GM21717 (cell line): ENCODE data around the gene NBEA.
"Not testable (repeated sequence)": the region's sequence is repeated elsewhere in the genome, so short reads cannot be mapped to it uniquely, and the experiment has no call there.

Source experiments
- ATAC-seq: cut with Tn5 transposase; IDR thresholded peaks from one replicate; pipeline ENCODE4 v1.9.1; 2021; ENCODE audit warnings: mild to moderate bottlenecking, moderate library complexity; ENCODE audit not compliant: unreplicated experiment

Gene NBEA

DNA sequence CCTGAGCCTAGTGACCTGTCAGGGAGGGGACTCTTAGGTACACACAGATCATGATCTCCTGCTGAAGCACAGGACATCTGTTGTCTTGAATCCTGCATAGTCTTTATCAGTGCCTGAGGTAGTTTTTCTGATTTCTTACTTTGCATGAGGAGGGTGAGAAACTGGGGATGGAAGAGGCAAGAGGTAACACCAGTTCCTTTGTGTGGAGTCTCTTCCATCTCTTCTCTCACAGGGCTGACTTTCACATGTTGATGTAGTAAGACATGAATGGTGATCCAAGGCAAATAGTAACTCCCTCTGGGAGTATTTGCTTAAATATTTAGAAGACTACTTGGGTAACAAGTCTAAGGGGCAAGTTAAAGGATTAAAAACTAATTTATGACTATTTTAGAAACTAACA is 9.5 kb downstream of the NBEA start:
- ATAC-seq, result no peak

DNA sequence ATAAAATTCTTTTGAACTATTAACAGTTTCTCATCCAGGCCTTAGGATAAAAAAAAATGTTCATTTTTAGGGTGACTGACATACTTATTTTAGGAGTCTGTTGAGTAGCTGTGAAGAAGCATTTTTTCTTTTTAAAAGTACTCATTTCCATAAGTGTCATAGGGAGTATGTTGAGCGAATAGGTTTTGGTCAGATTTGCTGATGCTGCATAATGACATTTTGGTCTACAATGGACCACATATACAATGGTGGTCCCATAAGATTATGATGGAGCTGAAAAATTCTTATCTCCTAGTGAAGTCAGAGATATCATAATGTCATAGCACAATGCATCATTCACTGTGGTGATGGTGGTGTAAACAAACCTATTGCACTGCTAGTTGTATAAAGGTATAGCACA is 17.4 kb downstream of the NBEA start:
- no peak for ATAC-seq

DNA sequence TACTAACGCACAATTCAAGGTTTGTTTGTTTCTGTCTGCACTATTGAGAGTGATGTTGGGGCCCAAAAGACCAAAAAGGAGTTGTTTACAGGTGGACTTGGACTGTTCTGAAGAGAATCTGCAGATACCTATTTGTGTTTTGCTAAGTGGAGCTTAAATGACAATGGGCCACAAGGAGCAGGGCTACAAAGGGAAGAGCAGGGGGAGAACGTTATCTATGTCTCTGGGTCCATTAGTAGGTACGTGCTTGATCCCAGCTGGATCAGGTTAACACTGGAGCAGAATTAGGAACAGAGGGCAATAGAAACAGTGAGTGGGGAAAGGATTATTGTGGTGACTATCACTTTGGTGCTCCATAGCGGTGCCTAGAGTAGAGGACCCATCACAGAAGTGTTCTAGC is 22.5 kb downstream of the NBEA start:
- no peak for ATAC-seq

DNA sequence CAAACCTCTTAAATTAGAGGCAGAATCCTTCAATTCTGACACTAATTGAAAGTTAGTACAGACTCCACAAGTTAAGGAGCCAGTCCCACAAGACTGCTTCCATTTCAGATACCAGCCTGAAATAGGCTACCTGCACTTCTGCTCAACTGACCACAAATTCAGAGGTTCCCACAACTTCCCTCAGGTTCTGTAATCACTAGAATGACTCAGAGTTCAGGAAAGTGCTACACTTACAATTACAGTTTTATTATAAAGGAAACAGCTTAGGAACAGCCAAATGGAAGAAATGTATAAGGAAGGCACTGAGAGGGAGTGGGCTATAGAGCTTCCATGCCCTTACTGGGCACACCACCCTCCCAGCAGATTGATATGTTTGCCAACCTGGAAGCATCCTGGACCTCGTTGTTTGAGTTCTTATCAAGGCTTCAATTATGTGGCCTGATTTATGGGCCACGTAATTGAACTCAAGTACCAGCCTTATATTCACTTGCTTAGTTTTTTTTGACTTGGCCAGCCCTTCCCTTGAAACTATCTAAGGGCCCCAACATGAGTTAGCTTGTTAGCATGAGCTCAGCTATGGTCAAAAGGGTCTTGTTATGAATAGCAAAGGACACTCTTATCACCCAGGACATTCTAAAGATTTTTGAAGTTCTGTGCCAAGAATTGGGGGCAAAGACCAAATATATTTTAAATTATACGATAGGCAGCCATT is 25.9 kb downstream of the NBEA start:
- no peak for ATAC-seq

DNA sequence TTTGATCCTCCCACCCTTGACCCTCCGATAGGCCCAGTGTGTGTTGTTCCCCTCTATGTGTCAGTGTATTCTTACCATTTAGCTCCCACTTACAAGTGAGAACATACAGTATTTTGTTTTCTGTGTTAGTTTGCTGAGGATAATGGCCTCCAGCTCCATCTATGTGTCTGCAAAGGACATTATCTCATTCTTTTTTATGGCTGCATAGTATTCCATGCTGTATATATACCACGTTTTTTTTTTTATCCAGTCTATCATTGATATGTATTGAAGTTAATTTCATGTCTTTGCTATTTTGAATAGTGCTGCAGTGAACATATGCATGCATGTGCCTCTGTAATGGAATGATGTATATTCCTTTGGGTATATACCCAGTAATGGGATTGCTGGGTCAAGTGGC is 27.5 kb downstream of the NBEA start:
- ATAC-seq, result not testable (repeated sequence)

DNA sequence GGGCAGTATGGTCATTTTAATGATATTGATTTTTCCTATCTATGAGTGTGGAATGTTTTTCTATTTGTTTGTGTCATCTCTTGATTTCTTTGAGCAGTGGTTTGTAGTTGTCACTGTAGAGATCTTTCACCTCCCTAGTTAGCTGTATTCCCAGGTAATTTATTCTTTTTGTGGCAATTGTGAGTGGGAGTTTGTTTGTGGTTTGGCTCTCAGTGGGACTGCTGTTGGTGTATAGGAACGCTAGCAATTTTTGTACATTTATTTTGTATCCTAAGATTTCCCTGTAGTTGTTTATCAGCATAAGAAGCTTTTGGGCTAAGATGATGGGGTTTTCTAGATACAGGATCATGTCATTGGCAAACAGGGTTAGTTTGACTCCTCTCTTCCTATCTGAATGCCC is 28.9 kb downstream of the NBEA start:
- no peak for ATAC-seq

DNA sequence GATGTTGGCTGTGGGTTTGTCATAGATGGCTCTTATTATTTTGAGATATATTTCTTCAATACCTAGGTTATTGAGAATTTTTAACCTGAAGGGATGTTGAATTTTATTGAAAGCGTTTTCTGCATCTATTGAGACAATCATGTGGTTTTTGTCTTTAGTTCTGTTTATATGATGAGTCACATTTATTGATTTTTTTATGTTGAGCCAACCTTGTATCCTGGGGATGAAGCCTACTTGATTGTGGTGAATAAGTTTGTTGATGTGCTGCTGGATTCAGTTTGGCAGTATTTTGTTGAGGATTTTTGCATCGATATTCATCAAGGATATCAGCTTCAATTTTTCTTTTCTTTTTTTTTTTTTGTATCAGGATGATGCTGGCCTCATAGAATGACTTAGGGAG is 29.4 kb downstream of the NBEA start:
- ATAC-seq, result no peak

DNA sequence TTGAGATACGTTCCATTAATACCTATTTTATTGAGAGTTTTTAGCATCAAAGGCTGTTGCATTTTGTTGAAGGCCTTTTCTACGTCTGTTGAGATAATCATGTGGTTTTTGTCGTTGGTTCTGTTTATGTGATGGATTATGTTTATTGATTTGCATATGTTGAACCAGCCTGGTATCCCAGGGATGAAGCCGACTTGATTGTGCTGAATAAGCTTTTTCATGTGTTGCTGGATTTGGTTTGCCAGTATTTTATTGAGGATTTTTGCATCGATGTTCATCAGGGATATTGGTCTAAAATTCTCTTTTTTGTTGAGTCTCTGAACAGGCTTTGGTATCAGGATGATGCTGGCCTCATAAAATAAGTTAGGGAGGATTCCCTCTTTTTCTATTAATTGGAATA is 43.1 kb downstream of the NBEA start:
- not testable (repeated sequence) for ATAC-seq

DNA sequence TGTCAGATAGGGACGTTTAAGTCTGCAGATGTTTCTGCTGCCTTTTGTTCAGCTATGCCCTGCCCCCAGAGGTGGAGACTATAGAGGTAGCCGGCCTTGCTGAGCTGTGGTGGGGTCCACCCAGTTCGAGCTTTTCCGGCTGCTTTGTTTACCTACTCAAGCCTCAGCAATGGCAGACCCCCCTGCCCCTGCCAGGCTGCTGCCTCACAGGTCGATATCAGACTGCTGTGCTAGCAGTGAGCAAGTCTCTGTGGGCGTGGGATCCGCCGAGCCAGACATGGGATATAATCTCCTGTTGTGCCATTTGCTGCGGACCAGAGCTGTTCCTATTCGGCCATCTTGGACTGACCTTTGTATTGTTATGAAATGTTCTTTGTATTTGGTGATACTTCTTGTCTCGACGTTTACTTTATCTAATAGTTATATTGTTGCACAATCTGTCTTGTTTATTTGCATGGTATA is 46.3 kb downstream of the NBEA start:
- no peak for ATAC-seq

DNA sequence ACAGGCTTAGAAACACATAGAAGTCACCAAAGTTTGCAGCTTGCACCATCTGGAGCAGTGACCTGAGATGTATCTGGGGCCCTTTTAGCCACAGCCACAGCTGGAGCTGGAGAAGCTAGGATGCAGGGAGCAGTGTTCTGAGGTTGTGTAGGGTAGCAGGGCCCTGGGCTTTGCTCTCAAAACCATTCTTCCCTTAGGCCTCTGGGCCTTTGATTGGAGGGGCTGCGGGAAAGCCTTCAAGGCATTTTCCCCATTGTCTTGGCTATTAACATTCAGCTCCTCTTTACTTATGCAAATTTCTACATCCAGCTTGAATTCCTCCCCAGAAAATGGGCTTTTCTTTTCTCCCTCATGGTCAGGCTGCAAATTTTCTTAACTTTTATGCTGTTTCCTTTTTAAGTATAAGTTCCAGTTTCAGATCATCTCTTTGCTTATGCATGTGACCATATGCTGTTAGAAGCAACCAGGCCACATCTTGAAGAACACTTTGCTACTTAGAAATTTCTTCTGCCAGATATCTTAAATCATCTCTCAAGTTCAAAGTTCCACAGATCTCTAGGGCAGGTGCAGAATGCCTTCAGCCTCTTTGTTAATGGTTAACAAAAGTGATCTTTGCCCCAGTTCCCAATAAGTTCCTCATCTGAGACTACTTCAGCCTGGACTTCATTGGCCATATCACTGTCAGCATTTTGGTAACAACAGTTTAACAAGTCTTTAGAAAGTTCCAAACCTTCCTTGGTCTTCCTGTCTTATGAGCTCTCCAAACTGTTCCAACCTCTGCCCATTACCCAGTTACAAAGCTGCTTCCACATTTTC is 48.5 kb downstream of the NBEA start:
- ATAC-seq, result no peak

DNA sequence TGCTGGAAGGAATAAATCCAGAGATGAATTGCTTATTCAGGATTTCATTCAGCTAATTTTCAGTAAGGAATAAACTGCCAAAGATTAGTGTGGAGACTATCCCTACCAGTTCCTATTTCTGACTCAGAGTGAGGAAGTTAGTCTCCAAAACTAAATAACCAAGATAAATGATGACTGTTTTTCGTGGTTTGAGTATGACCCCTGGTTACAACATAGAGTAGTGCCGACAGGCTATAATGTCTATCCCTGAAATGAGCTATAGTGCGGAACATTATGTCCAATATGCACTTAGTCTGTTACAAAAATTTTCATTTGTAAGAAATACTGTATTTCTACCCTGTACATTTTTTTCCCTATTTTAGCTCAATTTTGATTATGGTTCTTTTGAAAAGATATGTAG is 51.4 kb downstream of the NBEA start:
- no peak for ATAC-seq

DNA sequence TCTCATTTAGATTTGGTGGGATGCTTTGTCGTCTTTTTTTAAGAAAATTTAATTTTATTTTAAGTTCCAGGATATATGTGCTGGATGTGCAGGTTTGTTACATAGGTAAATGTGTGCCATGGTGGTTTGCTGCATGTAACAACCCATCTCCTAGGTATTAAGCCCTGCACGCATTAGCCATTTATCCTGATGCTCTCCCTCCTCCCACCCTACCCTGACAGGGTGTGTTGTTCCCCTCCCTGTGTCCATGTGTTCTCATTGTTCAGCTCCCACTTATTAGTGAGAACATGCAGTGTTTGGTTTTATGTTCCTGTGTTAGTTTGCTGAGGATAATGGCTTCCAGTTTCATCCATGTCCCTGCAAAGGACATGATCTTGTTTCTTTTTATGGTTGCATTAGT is 61.7 kb downstream of the NBEA start:
- ATAC-seq, result not testable (repeated sequence)

DNA sequence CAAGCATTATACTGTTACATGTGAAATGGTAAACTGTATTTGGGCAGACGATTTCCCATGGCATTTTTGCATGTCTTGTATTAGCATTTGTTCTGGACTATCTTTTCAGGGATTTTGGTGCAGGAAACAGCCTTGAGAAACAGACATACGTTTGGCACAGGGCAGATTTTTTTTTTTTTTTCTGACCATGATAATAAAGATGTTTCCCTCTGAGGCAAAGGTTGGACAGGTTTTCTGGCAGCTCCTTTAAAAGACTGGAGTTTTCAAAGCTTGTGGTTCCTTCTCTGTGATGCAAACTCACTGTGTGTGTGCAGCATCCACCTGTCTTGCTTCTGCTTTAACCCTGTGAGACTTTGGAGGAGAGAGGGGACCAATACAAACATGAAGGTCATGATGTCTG is 63.0 kb downstream of the NBEA start:
- ATAC-seq, result no peak

DNA sequence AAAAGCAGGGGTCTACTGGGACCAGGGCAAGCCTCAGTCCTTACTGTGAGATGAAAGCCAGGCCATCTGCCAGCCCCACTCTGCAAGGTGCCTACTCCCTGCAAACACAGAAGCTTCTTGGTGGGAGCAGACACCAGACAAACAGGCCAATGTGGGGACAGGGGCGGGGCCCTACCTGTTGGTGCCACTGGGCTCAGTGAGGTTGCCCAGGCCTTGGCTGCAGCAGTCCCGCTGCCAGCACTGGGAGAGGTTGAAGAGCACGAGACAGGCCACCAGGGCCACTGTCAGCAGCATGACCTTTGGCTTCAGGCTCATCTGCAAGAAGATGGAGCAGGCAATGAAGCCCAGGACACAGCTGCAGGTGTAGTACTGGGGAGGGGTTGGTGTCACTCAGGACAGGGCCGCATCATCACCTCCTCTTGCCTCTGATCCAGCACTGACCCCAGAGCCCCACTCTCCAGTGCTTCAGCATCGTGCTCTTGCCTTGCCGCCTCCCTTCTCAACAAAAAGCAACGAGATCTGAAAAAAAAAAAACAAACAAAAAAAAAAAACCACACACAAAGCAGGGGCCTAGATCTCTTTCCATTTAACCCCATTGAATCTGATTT is 72.6 kb downstream of the NBEA start:
- no peak for ATAC-seq

DNA sequence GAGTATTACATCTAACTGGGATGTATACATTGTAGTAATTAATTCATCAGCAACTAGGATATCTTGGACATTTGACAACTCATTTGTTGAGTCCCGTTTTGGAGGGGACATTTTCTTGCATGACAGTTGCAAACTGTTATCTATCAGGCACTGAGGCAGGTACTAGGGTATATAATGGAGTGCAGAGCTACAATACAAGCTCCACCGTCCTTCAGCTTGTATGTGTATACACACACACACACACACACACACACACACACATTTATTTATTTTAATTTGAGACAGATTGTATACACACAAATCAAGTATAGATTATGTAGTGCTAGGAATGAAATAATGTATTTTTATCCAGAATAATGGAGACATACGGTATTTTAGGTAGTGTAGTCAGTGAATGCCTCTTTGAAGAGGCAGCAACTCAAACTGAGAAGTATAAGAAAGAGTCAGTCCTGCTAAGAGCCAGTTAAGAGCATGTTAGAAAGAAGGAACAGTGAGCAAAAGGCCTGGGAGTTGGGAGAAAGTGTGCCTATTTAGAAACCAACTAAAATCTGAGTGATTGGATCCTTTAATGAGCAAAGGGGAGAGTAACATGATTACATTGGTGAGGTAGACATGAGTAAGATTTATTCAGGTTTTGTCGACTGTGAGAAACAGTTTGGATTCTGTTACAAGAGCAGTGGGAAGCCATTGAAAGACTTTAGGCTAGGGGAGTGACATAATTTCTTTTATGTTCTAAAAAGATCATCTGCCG is 74.5 kb downstream of the NBEA start:
- no peak for ATAC-seq

DNA sequence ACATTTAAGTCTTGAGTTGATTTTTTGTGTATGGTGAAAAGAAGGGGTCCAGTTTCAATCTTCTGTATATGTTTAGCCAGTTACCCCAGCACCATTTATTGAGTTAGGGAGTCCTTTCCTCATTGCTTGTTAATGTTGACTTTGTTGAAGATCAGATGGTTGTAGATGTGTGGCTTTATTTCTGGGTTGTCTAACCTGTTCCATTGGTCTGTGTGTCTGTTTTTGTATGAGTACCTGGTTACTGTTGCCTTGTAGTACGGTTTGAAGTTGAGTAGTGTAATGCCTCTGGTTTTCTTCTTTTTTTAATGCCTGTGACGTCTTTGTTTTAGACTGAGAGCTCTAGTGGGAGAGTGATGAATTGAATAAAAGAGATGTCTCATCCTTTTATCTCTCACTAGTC is 83.2 kb downstream of the NBEA start:
- no peak for ATAC-seq

DNA sequence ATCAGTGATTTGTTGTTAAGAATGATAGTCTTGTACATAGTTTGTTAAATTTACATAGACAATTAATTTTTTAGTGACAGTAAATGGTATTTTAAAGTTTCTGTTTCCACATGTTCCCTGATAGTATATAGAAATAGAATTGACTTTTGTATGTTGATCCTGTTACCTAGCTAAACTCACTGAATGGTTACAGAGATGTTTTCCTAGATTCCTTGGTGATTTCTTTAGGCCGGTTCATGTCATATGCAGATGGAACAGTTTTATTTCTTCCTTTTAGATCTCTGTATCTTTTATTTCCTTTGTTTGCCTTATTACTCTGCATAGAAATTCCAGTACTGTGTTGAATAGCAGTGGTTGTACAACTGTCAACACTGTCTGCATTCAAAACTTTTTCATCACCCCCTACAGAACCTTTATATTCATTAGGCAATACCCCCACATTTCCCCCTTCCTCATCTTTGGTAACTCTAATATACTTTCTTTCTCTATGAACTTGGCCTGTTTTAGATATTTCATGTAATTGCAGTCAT is 86.3 kb downstream of the NBEA start:
- no peak for ATAC-seq

DNA sequence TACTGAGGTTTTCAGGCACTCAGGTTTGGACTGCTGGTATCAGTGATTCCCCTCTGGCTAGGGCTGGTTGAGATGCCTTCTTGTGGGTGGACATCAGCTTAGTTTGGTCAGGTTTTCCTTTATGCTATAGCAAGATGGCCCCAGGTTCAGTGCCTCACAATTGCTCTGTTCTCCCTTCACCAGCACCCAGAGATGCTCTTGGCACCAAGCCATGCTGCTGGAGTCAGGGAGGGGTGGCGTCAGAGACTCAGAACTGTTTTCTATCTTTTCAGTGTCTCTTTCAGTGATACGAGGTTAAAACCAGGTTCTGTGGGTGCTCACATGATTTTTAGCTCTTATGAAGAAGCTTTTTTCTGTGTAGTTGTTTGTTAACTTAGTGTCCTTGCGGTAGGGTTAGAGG is 96.9 kb downstream of the NBEA start:
- no peak for ATAC-seq

DNA sequence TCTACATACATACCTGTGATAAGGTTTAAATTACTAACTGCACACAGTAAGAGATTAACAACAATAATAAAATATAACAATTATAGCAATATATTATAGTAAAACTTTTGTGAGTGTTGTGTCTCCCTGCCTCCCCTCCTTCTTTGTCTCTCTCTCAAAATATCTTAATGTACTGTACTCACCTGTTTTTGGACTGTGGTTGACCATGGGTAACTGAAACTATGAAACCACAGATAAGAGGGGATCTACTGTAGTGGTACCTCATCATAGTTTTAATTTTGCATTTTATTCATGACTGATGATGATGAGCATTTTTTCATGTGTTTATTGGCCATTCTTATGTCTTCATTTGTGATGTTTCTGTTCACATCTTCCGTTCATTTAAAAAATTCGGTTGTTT is 104.5 kb downstream of the NBEA start:
- ATAC-seq, result no peak

DNA sequence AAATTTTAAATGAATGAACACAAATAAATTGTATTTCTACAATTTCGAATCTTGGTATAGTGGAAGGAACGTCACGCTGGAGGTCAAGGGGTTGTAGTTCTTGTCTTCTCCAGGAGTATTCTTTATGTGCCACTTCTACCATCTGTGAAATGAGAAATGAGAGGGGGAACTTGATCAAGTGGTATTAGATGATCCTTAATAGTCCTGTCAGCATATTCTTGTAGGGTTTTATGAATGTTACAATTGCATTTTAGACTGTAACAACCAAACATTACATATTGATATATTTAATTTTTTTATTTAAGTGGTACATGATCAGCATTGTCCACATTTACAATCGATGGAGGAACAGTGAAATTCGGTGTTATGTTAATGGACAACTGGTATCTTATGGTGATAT is 113.6 kb downstream of the NBEA start:
- no peak for ATAC-seq

DNA sequence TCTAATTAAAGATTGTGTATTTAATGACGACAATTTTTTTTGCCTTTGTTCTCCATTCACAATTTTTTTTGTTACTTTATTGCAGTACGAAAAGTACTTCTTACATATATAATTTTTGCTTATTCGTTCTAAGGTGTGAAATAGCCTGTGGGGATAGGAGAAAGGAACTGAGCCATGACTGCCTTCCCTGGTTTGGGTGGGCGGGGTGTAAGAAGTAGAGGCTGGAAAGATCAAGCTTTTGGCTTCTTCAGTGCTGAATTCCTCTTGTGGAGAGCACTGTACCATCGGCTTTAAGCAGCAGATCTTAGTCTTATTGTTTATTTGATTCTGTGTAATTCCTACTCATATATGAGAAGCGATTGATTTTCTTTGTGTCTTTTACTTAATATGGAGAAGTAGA is 115.8 kb downstream of the NBEA start:
- no peak for ATAC-seq
